Sigmoid colon (tissue), 7 donors: ENCODE data around the gene TLE7. TPM values are rescaled to one million over a fixed set of nuclear protein-coding genes. Genes with fewer than 3 reads are reported as not detected.

Source experiments
- DNase-seq: peaks from one replicate; pipeline ENCODE4 v3.0.0-alpha.2; 2019
- H3K27ac ChIP-seq, 4 donors: fragments of 200-600 bp; sonication (generic); one replicate each; pipeline ENCODE4 v1.5.1; 2016 to 2019; ENCODE audit warnings: mild to moderate bottlenecking in 1 of 4
- H3K27me3 ChIP-seq, 3 donors: fragments of 200-600 bp; sonication (generic); one replicate each; pipeline ENCODE4 v1.5.1; 2019; ENCODE audit warnings: mild to moderate bottlenecking in 1 of 3
- H3K36me3 ChIP-seq, 4 donors: fragments of 200-600 bp; sonication (generic); one replicate each; pipeline ENCODE4 v1.5.1; 2016 to 2019
- H3K4me1 ChIP-seq, 4 donors: fragments of 200-600 bp; sonication (generic); one replicate each; pipeline ENCODE4 v1.5.1; 2017 to 2019
- H3K4me3 ChIP-seq, 4 donors: fragments of 200-600 bp; sonication (generic); one replicate each; pipeline ENCODE4 v1.5.1; 2017 to 2019; ENCODE audit warnings: mild to moderate bottlenecking in 2 of 4, moderate library complexity in 1 of 4
- H3K9me3 ChIP-seq, 4 donors: fragments of 200-600 bp in 3 of 4; sonication (generic) in 3 of 4; one replicate each; pipeline versions ENCODE4 v1.5.1 to v1.6.1; 2013 to 2019
- EP300 ChIP-seq, 4 donors: sonication (generic); formaldehyde crosslinking; IDR thresholded peaks; one replicate each; pipeline ENCODE4 v1.6.1; 2017; ENCODE audit warnings: antibody characterized with exemption in 4 of 4
- POLR2A ChIP-seq, 2 donors: fragments of 450-650 bp; IDR thresholded peaks; one replicate each; pipeline ENCODE4 v1.6.1; 2016; ENCODE audit warnings: antibody characterized with exemption in 2 of 2, mild to moderate bottlenecking in 2 of 2, moderate library complexity in 2 of 2
- POLR2AphosphoS5 ChIP-seq, 4 donors: sonication (generic); formaldehyde crosslinking; IDR thresholded peaks; one replicate each; pipeline ENCODE4 v1.6.1; 2017; ENCODE audit warnings: antibody characterized with exemption in 4 of 4
- WGBS, 2 donors: extraction: QIAGEN DNeasy Blood & Tissue Kit; methylation state at CpG; one replicate each; pipeline ENCODE4 v1.1.7; 2013; 5-methylcytosine and 5-hydroxymethylcytosine counted together
- intact Hi-C: fragments of 100-400 bp; cut with DNase I; formaldehyde crosslinking; loops from one replicate; pipeline ENCODE4 v1.15.1; 2023
- polyA plus RNA-seq, 3 donors: library from polyadenylated mRNA; stranded (reverse); fragments of 200-250 nt; gene quantifications; one replicate each; pipeline ENCODE4 v1.2.3, GENCODE V29; 2013
- total RNA-seq, 4 donors: library from RNA; depleted of rRNA; stranded (reverse); fragments of >200 nt; gene quantifications; one replicate each; pipeline ENCODE4 v1.1.0, GENCODE V29; 2016
- TF ChIP-seq, protein P1 (sequence below), 4 experiments: fragments of 450-650 bp in 3 of 4; fragments of 200-600 bp in 1 of 4; IDR thresholded peaks; one replicate each; pipeline ENCODE4 v1.5.1; 2016 to 2019; ENCODE audit warnings: antibody characterized with exemption in 4 of 4, mild to moderate bottlenecking in 3 of 4, moderate library complexity in 2 of 4
- donor health status: healthy with polysubstance abuse.
- donor health status: Bipolar disorder and iron deficiency.
- donor health status: healthy.

The TLE7 gene
- total and polyA plus RNA-seq, 7 donors: not detected

DNA sequence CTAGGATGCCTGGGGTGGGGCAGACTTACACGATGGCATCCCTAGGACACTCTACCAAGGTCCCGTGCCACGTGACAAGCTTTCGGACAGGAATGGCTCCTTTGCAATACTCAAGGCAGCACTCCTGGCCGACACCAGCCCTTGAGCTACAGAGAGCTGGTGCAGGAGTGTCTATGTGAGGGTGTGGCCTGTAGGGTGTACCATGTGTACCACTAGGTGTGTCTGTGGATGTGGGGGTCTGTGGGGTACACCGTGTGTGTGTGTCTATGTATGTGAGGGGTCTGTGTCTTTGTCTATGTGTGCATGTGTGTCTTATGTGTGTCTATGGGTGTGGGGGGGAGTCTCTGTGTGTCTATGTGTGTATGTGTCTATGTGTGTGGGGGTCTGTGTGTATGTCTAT is 1.9 kb upstream of the TLE7 start:
- H3K9me3 ChIP-seq: peaks cover 22 to 39% (median 36%) of the 10 kb centered on the region in 4 donors
- intact Hi-C loops: no loop called here

DNA sequence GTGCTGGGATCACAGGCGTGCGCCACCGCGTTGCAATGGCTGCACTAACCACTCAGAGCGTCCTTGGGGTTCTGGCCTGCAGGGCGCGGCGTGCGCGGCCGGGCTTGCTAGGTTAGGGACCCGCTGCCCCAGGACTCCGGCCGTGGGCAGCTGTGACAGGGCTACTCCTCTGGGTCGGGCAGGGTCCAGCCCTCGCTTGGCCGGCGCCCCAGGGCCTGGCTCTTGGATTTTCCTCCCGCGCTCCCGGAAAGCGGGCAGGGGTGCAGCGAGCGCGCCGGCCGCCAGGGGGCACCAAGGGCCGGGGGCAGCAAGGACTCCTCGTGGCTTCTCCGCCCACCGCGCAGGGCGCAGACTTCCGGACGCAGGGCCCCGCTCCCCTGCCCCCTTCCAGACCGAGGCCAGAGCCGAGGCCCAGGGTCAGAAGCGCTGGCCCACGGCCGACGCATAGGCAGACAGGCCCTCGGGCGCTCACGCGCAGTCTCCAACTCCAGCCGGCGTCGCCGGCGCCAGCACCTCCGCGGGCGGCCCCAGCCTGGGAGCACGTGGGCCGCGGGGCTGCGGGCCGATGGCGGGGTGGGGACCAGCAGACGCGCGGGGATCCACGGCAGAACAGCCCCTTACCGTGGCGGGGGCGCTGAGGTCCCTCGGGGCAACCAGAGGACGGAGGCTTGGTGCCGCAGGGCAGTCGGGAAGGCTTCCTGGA is 355 bp downstream of the TLE7 start:
- H3K36me3 ChIP-seq: no peaks in the 10 kb centered on the region
- 46 to 67% methylated on average over 71 of the region's 71 CpGs for WGBS, 2 donors
- H3K4me1 ChIP-seq: no peaks in the 10 kb centered on the region
- peaks cover 0 to 17% (median 0%) of the 10 kb centered on the region in 3 donors for H3K27me3 ChIP-seq
- no peak overlapping the region for H3K27ac ChIP-seq
- TF ChIP-seq POLR2AphosphoS5 (IDR thresholded peaks at IDR 0.05) (no peak), EP300 (IDR thresholded peaks at IDR 0.05) (no peak), POLR2A (IDR thresholded peaks at IDR 0.05) (no peak)
- TF ChIP-seq, protein P1, sequence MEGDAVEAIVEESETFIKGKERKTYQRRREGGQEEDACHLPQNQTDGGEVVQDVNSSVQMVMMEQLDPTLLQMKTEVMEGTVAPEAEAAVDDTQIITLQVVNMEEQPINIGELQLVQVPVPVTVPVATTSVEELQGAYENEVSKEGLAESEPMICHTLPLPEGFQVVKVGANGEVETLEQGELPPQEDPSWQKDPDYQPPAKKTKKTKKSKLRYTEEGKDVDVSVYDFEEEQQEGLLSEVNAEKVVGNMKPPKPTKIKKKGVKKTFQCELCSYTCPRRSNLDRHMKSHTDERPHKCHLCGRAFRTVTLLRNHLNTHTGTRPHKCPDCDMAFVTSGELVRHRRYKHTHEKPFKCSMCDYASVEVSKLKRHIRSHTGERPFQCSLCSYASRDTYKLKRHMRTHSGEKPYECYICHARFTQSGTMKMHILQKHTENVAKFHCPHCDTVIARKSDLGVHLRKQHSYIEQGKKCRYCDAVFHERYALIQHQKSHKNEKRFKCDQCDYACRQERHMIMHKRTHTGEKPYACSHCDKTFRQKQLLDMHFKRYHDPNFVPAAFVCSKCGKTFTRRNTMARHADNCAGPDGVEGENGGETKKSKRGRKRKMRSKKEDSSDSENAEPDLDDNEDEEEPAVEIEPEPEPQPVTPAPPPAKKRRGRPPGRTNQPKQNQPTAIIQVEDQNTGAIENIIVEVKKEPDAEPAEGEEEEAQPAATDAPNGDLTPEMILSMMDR (IDR thresholded peaks at IDR 0.05): no peak
- no peak overlapping the region for H3K4me3 ChIP-seq
- DNase-seq: no peak
- intact Hi-C loops: no loop called here
- H3K9me3 ChIP-seq: peaks cover 6 to 25% (median 15%) of the 10 kb centered on the region in 4 donors

More for the DNA sequence above, 1.9 kb upstream of the TLE7 start:
- H3K4me1 ChIP-seq: no peaks in the 10 kb centered on the region
- no peak overlapping the region for H3K4me3 ChIP-seq
- peaks cover 0 to 17% (median 0%) of the 10 kb centered on the region in 3 donors for H3K27me3 ChIP-seq
- no peak for DNase-seq
- TF ChIP-seq EP300 (IDR thresholded peaks at IDR 0.05) (no peak), POLR2A (IDR thresholded peaks at IDR 0.05) (no peak), POLR2AphosphoS5 (IDR thresholded peaks at IDR 0.05) (no peak)
- TF ChIP-seq, protein P1 (IDR thresholded peaks at IDR 0.05): no peak
- 95% methylated on average over 6 of the region's 6 CpGs for WGBS, 2 donors
- peaks cover 7 to 11% (median 10%) of the 10 kb centered on the region in 4 donors for H3K36me3 ChIP-seq
- H3K27ac ChIP-seq: no peak overlapping the region

DNA sequence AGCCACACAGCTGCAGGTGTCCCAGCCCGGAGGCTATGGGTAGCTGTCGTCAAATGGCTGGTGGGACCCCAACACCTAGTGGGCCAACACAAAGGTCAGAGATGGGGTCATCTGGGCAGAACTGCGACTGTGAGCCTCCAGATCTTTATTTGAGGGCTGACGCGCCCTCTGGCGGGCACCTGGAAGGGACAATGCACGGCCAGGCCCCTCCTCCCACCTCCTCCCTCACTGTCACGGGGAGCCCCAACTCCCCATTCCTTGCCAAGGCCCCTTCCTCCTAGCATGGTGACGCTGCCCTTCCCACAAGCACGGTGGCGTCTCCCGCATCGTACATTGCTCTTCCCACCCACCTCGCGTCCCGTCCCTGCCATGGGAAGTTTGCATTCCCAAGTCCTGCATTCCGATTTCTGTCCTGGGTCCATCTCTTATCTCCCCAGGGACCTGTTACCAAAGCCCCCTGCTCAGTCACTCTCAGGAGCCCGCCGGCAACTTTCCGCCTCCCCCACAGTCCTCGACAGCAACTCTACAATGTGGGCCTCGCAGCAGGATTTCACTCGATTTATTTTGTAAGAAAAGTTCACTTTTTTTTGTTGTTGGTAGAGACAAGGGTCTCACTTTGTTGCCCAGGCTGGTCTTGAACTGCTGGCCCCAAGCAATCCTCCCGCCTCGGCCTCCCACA is 1.0 kb downstream of the TLE7 start:
- H3K27ac ChIP-seq: no peak overlapping the region
- TF ChIP-seq POLR2AphosphoS5 (IDR thresholded peaks at IDR 0.05) (no peak), POLR2A (IDR thresholded peaks at IDR 0.05) (no peak), EP300 (IDR thresholded peaks at IDR 0.05) (no peak)
- TF ChIP-seq, protein P1 (IDR thresholded peaks at IDR 0.05): no peak
- H3K4me3 ChIP-seq: no peak overlapping the region
- intact Hi-C loops: no loop called here
- H3K36me3 ChIP-seq: no peaks in the 10 kb centered on the region
- 62 to 76% methylated on average over 25 of the region's 25 CpGs for WGBS, 2 donors
- H3K4me1 ChIP-seq: no peaks in the 10 kb centered on the region
- H3K9me3 ChIP-seq: peaks cover 3 to 20% (median 10%) of the 10 kb centered on the region in 4 donors
- H3K27me3 ChIP-seq: peaks cover 0 to 17% (median 0%) of the 10 kb centered on the region in 3 donors
- no peak for DNase-seq

DNA sequence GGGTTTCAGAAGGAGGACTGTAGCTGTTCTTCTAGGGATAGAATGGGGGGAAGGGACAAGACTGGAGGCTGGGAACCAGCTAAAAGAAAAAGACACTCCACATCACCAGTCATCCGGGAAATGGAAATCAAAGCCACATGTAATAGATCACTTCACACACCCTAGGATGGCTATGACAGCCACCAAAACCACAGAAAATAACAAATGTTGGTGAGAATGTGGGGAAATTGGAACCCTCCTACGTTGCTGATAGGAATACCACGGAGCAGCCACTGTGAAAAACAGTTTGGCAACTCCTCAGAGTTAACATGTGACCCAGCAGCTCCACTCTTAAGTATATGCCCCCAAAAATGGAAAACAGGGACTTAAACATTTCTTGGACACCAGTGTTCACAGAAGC is 2.3 kb downstream of the TLE7 start:
- intact Hi-C loops: no loop called here
- TF ChIP-seq POLR2AphosphoS5 (IDR thresholded peaks at IDR 0.05) (no peak), POLR2A (IDR thresholded peaks at IDR 0.05) (no peak), EP300 (IDR thresholded peaks at IDR 0.05) (no peak)
- TF ChIP-seq, protein P1 (IDR thresholded peaks at IDR 0.05): no peak
- Histone ChIP-seq H3K4me3 (no peak overlapping the region), H3K9me3 (peaks cover 0 to 13% (median 5%) of the 10 kb centered on the region in 4 donors), H3K27ac (no peak overlapping the region), H3K4me1 (no peaks in the 10 kb centered on the region), H3K27me3 (peaks cover 0 to 17% (median 0%) of the 10 kb centered on the region in 3 donors), H3K36me3 (no peaks in the 10 kb centered on the region)
- no peak for DNase-seq
- 27 to 45% methylated on average over 3 of the region's 3 CpGs for WGBS, 2 donors
